HG02588 (cell line): ENCODE measurements around the gene PCDHGC3.
A peak's percentile ranks its signal among the peaks of the same experiment; 100 is the strongest.

ENCODE experiments used
- ATAC-seq: cut with Tn5 transposase; IDR thresholded peaks from one replicate; pipeline ENCODE4 v1.9.1; 2021; ENCODE audit warnings: mild to moderate bottlenecking, moderate library complexity; ENCODE audit not compliant: unreplicated experiment

PCDHGC3 gene

DNA sequence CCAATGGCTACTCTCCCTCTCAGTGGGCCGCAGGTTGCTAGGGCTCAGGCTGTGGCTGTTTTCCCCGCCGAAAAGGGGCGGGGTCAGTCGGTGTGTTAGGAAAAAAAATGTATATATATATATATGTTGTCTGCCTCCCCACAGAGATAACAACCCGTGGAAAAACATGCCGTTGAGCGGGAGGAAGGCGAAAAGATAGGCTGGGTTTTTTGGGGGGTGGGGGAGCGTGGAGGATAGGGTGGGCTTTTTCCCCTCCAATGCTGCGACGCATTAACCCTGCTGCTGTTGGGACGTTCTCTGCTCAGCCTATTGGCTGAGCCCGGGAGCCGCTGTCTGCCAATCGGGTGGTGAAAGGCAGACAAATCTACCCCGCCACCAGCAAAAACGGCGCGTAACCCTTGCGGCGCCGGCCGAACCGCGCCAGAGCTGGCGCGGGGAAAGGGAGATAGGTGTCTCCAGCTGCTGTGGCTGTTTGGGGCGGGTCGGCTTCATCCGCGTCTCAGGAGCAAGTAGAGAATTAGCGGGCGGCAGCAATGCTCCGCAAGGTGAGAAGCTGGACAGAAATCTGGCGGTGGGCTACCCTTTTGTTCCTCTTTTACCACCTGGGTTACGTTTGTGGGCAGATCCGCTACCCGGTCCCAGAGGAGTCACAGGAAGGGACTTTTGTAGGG lies 9.0 kb downstream of the PCDHGC3 start, which contains the start of gene PCDHGC4:
Gene PCDHGC4 (plus strand): TSS at position 390 of the 671 bp plus-strand sequence. CDS start 144 bp downstream, at position 534.
- no peak for ATAC-seq

DNA sequence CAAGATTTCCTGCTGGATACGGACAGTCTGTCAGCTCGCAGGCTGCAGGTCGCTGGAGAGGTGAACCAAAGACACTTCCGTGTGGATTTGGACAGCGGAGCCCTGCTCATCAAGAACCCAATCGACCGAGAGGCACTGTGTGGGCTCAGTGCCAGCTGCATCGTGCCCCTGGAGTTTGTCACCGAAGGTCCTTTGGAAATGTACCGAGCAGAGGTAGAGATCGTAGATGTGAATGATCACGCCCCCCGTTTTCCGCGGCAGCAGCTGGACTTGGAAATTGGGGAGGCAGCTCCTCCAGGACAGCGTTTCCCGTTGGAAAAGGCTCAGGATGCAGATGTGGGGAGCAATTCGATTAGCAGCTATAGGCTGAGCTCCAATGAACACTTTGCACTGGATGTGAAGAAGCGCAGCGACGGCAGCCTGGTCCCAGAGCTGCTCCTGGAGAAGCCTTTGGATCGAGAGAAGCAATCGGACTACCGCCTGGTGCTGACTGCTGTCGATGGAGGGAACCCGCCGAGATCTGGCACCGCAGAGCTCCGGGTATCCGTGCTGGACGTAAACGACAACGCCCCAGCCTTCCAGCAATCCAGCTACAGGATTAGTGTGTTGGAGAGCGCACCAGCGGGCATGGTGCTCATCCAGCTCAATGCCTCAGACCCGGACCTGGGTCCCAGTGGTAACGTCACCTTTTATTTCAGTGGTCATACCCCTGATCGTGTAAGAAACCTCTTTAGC lies 9.7 kb downstream of the PCDHGC3 start:
- ATAC-seq = no peak

DNA sequence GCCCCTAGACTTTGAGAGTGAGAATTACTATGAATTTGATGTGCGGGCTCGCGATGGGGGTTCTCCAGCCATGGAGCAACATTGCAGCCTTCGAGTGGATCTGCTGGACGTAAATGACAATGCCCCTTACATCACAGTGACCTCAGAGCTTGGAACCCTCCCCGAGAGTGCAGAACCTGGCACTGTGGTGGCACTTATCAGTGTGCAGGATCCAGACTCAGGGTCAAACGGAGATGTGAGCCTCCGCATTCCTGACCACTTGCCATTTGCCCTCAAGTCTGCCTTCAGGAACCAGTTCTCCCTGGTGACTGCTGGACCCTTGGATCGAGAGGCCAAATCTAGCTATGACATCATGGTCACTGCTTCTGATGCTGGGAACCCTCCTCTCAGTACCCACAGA lies 10.3 kb downstream of the PCDHGC3 start:
- no peak for ATAC-seq

DNA sequence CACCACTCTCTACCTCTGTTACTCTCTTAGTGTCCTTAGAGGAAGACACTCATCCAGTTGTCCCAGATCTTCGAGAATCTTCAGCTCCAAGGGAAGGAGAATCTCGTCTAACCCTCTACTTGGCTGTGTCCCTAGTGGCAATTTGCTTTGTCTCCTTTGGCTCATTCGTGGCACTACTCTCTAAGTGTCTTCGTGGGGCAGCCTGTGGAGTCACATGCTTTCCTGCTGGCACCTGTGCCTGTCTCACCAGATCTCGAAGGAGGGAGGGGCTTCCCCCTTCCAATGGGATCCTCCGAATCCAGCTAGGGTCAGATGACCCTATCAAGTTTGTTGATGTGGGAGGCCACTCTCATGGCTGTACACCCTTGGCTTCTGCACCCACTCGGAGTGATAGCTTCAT lies 11.4 kb downstream of the PCDHGC3 start:
- no peak for ATAC-seq

DNA sequence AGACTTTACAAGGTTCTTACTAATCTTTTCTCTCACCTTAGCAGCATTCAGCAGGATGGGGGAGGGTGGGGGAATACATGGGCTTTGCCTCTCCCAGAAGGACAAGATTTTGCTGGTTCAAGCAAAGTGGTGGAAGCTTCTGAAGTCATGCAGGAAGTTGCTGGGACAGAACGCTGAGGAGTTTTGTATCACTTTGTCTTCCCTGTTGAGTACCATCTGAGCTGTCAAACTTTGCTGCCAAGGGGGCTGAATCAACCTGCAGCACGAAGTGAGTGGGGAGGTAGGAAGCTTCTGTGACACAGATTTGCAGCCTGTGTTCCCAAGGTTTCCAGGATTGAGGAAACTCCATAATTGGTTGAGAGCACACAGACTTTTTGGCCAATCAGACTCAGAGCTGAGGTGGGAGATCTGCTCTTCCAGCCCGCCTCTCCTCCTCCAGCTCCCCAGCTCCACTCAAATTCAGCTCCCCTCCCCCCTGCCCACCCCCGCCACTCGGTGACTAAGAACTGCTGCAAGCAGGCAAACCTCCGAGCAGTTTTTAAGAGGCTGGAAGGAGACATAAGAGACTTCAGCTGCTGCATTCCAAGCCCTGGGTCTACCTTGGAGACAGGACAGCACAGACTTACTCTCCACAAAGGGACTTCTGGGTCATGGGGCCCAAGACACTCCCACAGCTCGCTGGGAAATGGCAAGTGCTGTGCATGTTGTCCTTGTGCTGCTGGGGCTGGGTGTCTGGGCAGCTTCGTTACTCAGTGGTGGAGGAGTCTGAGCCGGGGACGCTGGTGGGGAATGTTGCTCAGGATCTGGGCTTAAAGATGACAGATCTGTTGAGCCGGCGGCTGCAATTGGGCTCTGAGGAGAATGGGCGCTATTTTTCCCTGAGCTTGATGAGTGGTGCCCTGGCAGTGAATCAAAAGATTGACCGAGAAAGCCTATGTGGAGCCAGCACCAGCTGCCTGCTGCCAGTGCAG lies 13.1 kb downstream of the PCDHGC3 start, which contains the start of gene PCDHGC5:
Gene PCDHGC5 (plus strand): TSS at position 491 of the 971 bp plus-strand sequence. CDS start 160 bp downstream, at position 651.
- no peak for ATAC-seq

DNA sequence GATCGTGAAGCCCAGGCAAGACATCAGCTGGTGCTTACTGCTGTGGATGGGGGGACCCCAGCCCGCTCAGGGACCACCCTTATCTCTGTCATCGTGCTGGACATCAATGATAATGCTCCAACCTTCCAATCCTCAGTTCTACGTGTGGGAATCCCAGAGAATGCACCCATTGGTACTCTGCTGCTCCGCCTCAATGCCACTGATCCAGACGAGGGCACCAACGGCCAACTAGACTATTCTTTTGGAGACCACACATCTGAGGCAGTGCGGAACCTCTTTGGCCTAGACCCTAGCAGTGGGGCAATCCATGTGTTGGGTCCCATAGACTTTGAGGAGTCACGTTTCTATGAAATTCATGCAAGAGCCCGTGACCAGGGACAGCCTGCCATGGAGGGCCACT lies 14.1 kb downstream of the PCDHGC3 start:
- no peak for ATAC-seq

DNA sequence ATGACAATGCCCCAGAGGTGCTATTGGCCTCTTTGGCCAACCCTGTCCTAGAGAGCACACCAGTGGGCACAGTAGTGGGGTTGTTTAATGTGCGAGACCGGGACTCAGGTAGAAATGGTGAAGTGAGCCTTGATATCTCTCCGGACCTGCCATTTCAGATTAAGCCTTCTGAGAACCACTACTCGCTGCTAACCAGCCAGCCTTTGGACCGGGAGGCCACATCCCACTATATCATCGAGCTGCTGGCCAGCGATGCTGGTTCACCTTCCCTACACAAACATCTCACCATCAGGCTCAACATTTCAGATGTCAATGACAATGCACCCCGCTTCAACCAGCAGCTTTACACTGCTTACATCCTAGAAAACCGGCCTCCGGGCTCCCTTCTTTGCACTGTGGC lies 14.5 kb downstream of the PCDHGC3 start:
- no peak for ATAC-seq

DNA sequence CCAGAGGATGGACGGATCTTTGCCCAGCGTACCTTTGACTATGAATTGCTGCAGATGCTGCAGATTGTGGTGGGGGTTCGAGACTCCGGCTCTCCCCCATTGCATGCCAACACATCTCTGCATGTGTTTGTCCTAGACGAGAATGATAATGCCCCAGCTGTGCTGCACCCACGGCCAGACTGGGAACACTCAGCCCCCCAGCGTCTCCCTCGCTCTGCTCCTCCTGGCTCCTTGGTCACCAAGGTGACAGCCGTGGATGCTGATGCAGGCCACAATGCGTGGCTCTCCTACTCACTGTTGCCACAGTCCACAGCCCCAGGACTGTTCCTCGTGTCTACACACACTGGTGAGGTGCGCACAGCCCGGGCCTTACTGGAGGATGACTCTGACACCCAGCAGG lies 15.0 kb downstream of the PCDHGC3 start:
- no peak for ATAC-seq

DNA sequence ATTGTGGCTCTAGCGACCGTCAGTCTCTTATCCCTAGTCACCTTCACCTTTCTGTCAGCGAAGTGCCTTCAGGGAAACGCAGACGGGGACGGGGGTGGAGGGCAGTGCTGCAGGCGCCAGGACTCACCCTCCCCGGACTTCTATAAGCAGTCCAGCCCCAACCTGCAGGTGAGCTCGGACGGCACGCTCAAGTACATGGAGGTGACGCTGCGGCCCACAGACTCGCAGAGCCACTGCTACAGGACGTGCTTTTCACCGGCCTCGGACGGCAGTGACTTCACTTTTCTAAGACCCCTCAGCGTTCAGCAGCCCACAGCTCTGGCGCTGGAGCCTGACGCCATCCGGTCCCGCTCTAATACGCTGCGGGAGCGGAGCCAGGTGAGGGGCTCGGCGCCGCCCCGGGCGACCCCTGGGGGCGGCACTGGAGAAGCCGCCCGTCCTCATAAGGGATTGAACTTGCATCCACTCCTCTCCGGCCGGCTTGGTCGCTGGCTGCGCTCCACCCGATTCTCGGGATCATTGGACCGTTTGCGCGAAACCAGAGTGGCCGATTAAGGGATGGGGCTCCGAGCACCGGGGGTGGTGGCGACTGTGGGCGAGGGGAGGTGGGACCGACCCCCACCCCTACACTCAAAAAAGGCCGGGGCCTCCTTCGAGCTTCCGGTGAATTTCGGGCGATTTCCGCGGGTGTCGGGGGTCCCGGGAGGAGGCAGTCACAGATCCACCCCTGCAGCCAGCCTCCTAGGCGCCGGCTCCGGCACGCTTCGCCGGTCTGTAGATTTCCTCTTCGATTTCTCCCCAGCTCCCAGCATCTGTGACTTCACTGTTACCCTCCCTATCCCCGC lies 15.8 kb downstream of the PCDHGC3 start:
- ATAC-seq = peak; percentile 9

DNA sequence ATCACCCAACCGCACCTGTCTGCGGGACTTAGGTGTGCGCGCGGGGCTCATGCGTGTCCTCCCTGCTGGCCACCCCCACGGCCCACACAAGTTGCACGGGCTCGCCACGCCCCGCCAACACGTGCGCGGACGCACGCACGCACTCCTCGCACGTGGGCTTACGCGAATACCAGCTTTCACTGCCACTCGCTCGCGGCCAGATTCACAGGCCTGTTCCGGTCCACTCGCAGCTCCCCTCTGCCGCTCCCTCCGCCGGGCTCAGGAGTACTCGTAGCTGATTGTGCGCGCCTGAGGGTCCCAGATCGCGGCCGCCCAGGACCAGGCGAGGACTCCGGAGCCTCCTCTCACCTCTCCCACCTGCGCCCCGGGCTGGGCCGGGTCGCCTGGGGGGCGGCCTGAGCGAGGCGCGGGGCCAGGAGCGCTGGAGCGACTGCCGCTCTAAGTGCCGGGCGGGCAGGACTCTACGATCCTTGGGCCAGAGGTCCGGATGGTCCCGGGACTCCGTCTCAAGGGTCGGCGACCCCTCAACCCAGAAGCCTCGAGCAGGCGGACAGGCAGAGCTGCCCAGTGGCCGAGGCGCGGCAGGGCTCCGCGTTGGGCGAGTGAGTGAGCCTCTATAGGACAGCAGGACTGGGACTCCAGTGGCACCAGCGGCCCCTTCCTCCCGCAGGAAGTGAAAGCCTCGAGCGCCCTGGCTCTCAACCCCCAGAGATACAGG lies 16.6 kb downstream of the PCDHGC3 start:
- peak; percentile 58 for ATAC-seq

DNA sequence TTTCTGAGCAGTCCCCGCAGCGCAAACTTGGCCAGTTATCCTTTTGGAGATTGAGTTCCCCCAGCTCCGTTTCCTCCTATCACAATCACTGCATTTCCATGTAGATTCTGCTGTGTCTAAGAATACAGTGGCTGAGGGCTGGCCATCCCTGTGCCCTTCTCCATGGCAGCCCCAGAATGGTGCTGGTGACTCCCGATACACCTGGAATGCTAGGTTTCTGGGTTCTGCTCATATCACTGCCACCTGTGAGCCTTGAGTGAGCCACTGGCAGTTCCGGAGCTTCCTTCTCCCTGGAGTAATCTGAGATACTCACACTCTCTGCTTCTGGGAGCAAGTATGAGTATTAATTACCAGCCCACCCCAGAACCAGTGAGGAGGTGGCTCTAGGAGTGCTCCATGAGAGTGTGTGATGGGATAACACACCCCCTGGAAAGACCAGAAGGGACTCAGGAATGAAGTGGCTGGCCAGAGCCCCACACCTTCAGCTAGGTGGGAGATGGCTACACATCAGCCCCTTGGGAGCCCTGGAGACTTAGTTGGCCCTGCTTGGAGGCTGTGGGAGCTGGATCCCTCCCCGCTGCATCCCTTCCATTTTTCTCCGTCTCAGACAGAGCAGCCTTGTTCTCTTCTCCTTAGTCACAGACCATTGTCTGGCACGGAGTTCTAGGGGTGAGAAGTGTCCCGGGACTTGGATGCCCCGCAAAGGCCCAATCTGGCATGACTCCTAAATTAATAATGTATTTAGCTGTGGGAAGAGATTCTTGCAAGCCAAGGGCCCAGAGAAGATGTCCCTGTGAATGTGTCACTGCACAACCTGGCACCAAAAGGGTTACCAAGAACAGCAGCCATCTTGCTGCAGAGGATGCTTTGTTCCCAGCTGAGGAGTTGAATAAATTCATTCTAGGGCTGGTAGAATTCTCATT lies 18.0 kb downstream of the PCDHGC3 start:
- no peak for ATAC-seq

DNA sequence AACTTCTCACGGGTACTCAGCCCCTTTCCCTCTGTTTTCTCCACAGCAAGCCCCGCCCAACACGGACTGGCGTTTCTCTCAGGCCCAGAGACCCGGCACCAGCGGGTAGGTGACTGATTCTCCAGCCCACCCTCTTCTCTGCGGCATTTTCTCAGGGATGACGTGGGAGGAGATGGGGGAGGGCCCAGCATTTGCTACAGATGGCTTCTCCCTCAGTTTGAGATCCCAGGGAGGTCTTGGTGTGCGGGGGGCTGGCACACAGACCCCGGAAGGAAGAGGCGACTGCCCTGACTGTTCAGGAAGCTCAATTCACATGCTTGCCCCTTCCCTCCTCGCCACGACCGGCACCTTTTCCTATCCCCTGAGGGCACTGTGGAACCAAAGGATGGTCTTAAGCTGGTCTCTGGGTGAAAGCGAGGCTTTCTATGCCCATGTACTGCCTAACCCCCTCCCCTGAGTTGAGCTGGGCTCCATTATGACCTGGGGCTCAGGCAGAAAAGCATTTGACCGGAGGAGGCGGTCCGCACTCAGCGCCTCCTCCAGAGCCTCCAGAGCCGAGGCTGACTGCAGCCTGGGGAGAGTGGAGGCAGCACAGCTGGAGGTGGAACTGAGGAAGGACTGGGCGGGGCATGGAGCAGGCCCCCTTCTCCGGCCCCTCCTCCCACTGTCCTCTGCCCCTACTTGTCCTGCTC lies 19.1 kb downstream of the PCDHGC3 start:
- no peak for ATAC-seq

DNA sequence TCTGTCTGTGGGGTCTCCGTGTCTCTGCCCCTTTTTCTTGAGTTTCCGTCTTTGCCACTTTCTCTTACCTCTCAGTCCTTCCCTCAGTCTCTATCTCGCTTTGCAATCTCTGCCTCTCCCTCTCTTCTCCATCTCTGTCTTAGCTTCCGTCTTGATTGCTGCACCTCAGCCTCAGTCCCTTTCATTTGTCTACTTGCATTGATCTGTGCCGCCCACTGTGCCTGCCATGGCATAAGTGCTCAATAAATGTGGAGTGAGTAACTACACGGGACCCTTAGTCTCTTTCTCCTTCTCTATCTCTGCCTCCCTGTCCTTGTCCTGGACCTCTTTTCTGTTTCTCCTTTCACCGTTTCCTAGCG lies 19.7 kb downstream of the PCDHGC3 start:
- ATAC-seq = no peak

DNA sequence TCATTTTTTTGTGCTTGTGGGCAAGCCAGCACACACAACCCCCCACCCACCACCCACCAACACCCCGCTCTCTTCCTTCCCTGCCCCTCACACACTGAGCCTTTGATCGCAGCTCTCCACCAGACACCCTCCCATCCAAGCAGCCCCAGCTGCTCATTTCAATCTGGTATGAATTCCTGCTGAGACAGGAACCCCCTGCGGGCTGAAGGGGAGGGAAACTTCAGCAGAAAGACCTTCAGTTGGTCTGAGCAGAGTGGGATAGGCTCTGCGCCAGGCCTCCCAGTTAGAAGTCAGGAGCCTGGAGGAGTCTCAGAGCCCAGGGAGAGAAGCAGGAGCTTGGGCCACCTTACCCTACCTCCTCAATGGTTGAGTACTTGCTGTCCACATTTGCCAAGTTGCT lies 20.3 kb downstream of the PCDHGC3 start:
- no peak for ATAC-seq

DNA sequence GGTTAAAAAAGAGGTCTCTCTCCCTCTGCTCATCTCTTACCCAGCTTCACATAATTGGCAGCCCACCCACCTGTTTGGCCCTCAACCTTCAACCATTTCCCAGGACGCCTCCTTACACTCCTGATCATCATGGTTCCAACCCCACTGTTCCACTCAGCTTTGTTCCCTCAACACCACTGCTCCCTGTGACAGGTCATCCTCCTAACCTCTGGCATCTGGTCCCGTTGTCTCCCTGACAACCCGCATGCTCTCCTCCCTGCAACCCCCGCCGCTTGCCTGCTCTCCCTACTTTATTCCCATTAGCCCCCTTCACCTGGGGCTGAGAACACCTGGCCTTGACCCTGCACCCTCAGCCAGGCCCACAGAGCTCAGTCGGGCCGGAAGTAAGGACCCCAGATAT lies 26.0 kb downstream of the PCDHGC3 start:
- ATAC-seq = no peak

DNA sequence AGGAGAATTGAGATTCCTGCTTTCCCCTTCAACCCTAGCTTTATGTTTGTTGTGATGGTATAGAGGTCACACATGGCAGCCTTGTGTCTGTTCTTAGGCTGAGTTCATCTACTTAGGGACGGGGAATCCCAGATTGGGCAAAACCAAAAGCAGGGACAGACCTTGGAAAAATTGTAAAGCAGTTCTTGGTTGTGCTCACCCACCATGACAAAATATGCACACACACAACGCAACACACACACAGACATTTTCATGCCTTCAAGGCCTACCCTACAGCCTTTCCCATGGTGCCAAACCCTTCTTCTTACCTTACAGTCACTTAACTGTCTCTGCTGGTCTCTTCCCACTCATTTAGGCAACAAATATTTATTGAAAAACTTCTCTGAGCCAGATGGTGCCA lies 27.9 kb downstream of the PCDHGC3 start:
- ATAC-seq = no peak

DNA sequence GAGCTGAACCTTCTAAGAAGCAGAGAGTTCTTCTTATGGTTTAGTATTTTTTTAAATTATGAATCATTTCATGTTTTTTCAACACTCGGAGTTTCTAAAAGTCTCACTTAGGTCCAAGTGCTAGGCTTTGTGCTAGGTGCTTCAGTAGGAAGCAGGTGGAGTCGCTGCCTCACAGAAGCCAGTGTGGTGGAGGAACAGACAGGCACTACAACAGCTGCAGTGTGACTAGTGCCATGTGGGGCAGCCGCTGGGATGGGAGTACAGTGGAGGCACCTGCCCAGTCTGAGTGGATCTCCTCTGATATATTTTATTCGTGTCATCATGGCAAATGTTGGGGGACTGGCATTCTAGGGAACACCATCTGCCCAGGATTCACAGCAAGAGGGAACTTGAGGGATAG lies 28.4 kb downstream of the PCDHGC3 start:
- no peak for ATAC-seq
